GM21576 (cell line): ENCODE results near the gene FIBCD1.
"Not testable (repeated sequence)": the region's sequence is repeated elsewhere in the genome, so short reads cannot be mapped to it uniquely, and the experiment has no call there.

Experiments
- ATAC-seq: cut with Tn5 transposase; IDR thresholded peaks from one replicate; pipeline ENCODE4 v1.9.1; 2021; ENCODE audit warnings: mild to moderate bottlenecking, moderate library complexity; ENCODE audit not compliant: unreplicated experiment

FIBCD1 gene

GRCh38 chr9:130955947-130956621 is 17.0 kb upstream of the FIBCD1 start:
- no peak for ATAC-seq

GRCh38 chr9:130954925-130955324 is 15.9 kb upstream of the FIBCD1 start:
- not testable (repeated sequence) for ATAC-seq

- no peak for ATAC-seq
Observed at GRCh38 chr9:130954317-130954716, 15.3 kb upstream of the FIBCD1 start.

GRCh38 chr9:130952065-130952762 is 13.2 kb upstream of the FIBCD1 start:
- ATAC-seq, result no peak

- ATAC-seq, result no peak
Observed at GRCh38 chr9:130950039-130950311, 10.9 kb upstream of the FIBCD1 start.

GRCh38 chr9:130949188-130950038 is 10.4 kb upstream of the FIBCD1 start:
- no peak for ATAC-seq

GRCh38 chr9:130948266-130948665 is 9.2 kb upstream of the FIBCD1 start:
- no peak for ATAC-seq

GRCh38 chr9:130947618-130948140 is 8.6 kb upstream of the FIBCD1 start:
- no peak for ATAC-seq

- ATAC-seq, result no peak
Observed at GRCh38 chr9:130946766-130947617, 7.9 kb upstream of the FIBCD1 start.

- no peak for ATAC-seq
Observed at GRCh38 chr9:130945173-130945572, 6.1 kb upstream of the FIBCD1 start.

GRCh38 chr9:130944510-130945058 is 5.5 kb upstream of the FIBCD1 start:
- ATAC-seq, result no peak

- no peak for ATAC-seq
Observed at GRCh38 chr9:130943777-130944176, 4.7 kb upstream of the FIBCD1 start.

GRCh38 chr9:130943221-130943620 is 4.2 kb upstream of the FIBCD1 start:
- ATAC-seq, result no peak

GRCh38 chr9:130942679-130943078 is 3.6 kb upstream of the FIBCD1 start:
- ATAC-seq, result no peak

GRCh38 chr9:130942084-130942483 is 3.0 kb upstream of the FIBCD1 start:
- ATAC-seq, result no peak

- ATAC-seq, result no peak
Observed at GRCh38 chr9:130940693-130941576, 1.9 kb upstream of the FIBCD1 start.

- no peak for ATAC-seq
Observed at GRCh38 chr9:130940027-130940549, 1.0 kb upstream of the FIBCD1 start.

- ATAC-seq, result no peak
Observed at GRCh38 chr9:130939405-130940026, 469 bp upstream of the FIBCD1 start.

- no peak for ATAC-seq
Observed at GRCh38 chr9:130938184-130938651, 829 bp downstream of the FIBCD1 start.
